ENCODE measurements around the gene BORCS5.

GRCh38 chr12:12353807-12354206 is 3.1 kb upstream of the BORCS5 start:
- no peak for TF ChIP-seq CTCF (IDR thresholded peaks at IDR 0.05)
- TF ChIP-seq EZH2 (IDR thresholded peaks at IDR 0.05; ENCODE audit: borderline replicate concordance, insufficient read depth, low read depth, low read length, poor library complexity, severe bottlenecking), result no peak
